Mammary epithelial cell (primary cell): Measurements from ENCODE around the gene CARD9.

Experiments used
- EZH2 ChIP-seq: IDR thresholded peaks from 2 replicates; pipeline ENCODE4 v1.6.1; 2012; ENCODE audit warnings: low read length, inconsistent platforms, borderline replicate concordance
- TF ChIP-seq, protein P1 (sequence below), 2 donors: IDR thresholded peaks in 1 of 2; conservative IDR thresholded peaks in 1 of 2; 2 replicates each; pipeline ENCODE4 v1.5.1; 2011 to 2012; ENCODE audit warnings: inconsistent platforms in 2 of 2, low read length in 2 of 2, mild to moderate bottlenecking in 2 of 2, control low read depth in 1 of 2, low read depth in 1 of 2; ENCODE audit not compliant: insufficient read depth in 1 of 2; ENCODE audit errors: extremely low read depth in 1 of 2

DNA sequence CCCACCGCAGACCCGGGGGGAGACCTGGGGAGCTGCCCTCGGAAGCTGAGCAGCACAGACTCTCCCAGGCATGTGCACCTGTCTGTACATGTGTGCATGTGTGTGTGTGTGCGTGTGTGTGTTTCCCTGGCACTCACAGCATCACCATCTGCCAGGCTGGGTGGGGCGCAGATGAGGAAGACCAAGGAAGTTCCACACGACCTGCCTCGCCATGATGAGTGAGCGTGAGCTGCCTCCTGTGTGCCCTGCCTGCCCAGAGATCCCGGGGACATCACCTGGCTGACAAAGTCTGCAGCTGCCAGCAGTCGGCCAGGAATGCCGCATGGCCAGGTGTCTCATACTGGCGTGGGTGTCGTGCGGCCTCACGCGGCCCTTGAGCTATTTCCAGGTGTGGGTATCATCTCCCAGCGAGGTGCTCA lies 50.1 kb downstream of the CARD9 start:
- TF ChIP-seq, protein P1, sequence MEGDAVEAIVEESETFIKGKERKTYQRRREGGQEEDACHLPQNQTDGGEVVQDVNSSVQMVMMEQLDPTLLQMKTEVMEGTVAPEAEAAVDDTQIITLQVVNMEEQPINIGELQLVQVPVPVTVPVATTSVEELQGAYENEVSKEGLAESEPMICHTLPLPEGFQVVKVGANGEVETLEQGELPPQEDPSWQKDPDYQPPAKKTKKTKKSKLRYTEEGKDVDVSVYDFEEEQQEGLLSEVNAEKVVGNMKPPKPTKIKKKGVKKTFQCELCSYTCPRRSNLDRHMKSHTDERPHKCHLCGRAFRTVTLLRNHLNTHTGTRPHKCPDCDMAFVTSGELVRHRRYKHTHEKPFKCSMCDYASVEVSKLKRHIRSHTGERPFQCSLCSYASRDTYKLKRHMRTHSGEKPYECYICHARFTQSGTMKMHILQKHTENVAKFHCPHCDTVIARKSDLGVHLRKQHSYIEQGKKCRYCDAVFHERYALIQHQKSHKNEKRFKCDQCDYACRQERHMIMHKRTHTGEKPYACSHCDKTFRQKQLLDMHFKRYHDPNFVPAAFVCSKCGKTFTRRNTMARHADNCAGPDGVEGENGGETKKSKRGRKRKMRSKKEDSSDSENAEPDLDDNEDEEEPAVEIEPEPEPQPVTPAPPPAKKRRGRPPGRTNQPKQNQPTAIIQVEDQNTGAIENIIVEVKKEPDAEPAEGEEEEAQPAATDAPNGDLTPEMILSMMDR (conservative IDR thresholded peaks at IDR 0.05 in 1 of 2, IDR thresholded peaks at IDR 0.05 in 1 of 2; ENCODE audit: extremely low read depth in 1 of 2, insufficient read depth in 1 of 2, low read depth in 1 of 2, low read length in 2 of 2): peak in 1 of 2 donors; percentile 19
- TF ChIP-seq EZH2: no peak
